ENCODE data around the gene NUAK2.
"Not testable (repeated sequence)": the region's sequence is repeated elsewhere in the genome, so short reads cannot be mapped to it uniquely, and the experiment has no call there.

NUAK2 gene

GRCh38 chr1:205286335-205286950 is 35.1 kb downstream of the NUAK2 start:
- DNase-seq (ENCODE audit: low read depth) = no peak
- no peak for TF ChIP-seq CTCF (conservative IDR thresholded peaks at IDR 0.05; ENCODE audit: low read depth, low read length)
- H3K4me3 ChIP-seq (ENCODE audit: low read length) = no peak overlapping the region

DNA sequence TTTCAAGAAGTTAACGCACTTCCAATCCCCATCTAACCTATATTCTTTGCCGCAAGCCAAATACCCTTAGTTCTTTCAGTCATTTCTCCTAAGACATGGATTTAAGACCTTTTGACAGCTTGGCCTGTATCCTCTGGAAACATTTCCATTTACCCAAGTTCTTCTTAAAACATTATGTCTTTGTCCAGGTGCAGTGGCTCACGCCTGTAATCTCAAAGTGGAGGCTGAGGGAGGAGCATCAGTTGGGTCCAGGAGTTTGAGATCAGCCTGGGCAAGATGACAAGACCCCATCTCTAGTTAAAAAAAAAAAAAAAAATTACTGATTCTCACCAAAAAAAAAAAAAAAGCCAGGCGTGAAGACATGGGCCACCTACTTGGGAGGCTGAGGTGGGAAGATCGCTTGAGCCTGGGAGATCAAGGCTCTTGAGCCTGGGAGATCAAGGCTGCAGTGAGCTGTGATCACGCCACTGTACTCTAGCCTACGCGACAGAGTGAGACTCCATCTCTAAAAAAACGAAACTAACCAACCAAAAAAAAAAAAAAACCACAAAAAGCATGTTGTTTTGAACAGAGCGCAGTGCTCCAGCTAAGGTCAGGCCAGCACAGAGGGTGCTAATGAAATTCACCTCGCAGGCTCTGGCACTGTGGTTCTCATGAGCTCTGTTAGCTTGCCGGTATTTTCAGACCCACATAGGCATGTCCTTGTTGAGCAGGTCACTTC is 36.0 kb downstream of the NUAK2 start:
- no peak overlapping the region for H3K4me3 ChIP-seq (ENCODE audit: low read length)
- no peak for TF ChIP-seq CTCF (conservative IDR thresholded peaks at IDR 0.05; ENCODE audit: low read depth, low read length)
- DNase-seq (ENCODE audit: low read depth) = no peak

DNA sequence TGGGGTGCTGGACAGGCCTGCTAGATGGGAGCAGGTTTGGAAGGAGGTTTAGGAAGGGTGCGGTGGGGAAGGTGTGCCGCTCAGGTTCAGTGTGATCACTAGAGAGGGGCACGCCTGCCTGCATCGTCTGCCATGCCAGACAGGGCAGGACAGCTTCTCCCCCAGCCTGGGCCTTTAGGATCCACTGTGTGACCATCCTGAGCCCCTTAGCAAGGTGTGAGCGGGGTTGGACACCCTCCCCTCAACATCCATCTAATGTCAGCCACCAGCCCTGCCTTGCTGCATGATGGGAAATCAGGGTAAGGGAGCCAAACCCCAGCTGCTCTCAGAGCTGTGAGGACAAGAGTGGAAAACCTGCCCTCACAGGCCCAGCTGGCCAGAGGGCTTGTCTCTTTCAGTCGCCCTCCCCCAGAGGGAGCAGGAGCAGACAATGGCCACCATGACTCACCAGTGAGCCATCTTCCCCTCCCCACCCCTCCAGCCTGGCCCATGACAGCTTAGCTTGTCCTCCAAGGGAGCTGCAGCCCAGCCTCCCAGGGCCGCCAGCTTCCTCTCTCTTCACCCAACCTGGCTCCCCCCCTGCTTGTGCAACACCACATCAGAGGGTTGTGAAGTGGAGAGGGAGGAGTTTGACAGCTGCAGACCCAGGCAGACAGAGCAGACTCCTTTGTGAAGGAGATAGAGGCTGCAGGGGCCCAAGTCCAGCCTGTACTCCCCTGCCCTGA is 37.0 kb downstream of the NUAK2 start:
- H3K4me3 ChIP-seq (ENCODE audit: low read length) = no peak overlapping the region

GRCh38 chr1:205283270-205284147 is 38.0 kb downstream of the NUAK2 start:
- TF ChIP-seq CTCF (conservative IDR thresholded peaks at IDR 0.05; ENCODE audit: low read depth, low read length) = no peak
- no peak for DNase-seq (ENCODE audit: low read depth)
- H3K4me3 ChIP-seq (ENCODE audit: low read length) = no peak overlapping the region

More for the DNA sequence above, 37.0 kb downstream of the NUAK2 start:
- no peak for DNase-seq (ENCODE audit: low read depth)
- peak; percentile 9 for TF ChIP-seq CTCF (conservative IDR thresholded peaks at IDR 0.05; ENCODE audit: low read depth, low read length)

GRCh38 chr1:205280666-205281395 is 40.7 kb downstream of the NUAK2 start:
- not testable (repeated sequence) for DNase-seq (ENCODE audit: low read depth); H3K4me3 ChIP-seq (ENCODE audit: low read length)

DNA sequence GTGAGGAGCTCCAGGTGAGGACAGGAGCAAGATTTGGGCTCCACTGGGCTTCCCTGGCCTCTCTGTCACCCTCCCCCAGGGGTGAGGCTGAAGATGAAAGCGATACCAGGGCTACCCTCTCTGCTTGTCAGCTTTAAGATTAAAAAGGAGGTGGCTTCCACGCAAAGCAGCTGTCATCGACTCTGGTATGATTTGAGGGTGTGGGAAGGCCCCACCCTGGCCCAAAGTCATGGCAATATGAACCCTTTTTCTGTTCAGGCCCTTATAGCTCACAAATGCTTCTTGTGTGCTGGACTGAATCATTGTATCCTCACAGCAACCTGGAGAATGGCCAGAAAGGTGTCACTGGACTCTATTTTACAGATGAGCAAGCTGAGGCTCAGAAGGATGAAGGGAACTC is 41.6 kb downstream of the NUAK2 start:
- no peak for DNase-seq (ENCODE audit: low read depth)

More for the DNA sequence above, 41.6 kb downstream of the NUAK2 start:
- no peak for TF ChIP-seq CTCF (conservative IDR thresholded peaks at IDR 0.05; ENCODE audit: low read depth, low read length)
- H3K4me3 ChIP-seq (ENCODE audit: low read length) = no peak overlapping the region
